ENCODE measurements around the gene BTG3.

- no peak for TF ChIP-seq POLR2AphosphoS2 (IDR thresholded peaks at IDR 0.05; ENCODE audit: low read depth, low read length)
- TF ChIP-seq YY1 (IDR thresholded peaks at IDR 0.05; ENCODE audit: low read depth, low read length): no peak
- TF ChIP-seq POU2F2 (IDR thresholded peaks at IDR 0.05; ENCODE audit: borderline replicate concordance, low read depth, low read length): no peak
- TF ChIP-seq ZSCAN29 (IDR thresholded peaks at IDR 0.05): no peak
- no peak for TF ChIP-seq FOXK2 (IDR thresholded peaks at IDR 0.05)
- TF ChIP-seq CREM (IDR thresholded peaks at IDR 0.05; ENCODE audit: low read depth): no peak
- TF ChIP-seq HCFC1 (IDR thresholded peaks at IDR 0.05; ENCODE audit: low read length): no peak
- no peak for TF ChIP-seq BCL11A (IDR thresholded peaks at IDR 0.05; ENCODE audit: low read depth, low read length)
- TF ChIP-seq RAD21 (IDR thresholded peaks at IDR 0.05; ENCODE audit: insufficient read depth, low read depth, low read length): no peak
- TF ChIP-seq CEBPZ (IDR thresholded peaks at IDR 0.05; ENCODE audit: low read depth, low read length): no peak
- no peak for TF ChIP-seq POLR2A (IDR thresholded peaks at IDR 0.05; ENCODE audit: low read depth, low read length)
These were observed 58.6 kb downstream of the BTG3 start for GRCh38 chr21:17554120-17554519.

Measured in GM12878 (cell line).